Activated T-helper 9 cell treated with anti-CD3 and anti-CD28 coated beads, Interleukin-2, amount 50 U/mL, for 16 hours (primary cell): ENCODE results near the gene SCAF1.
"Not testable (repeated sequence)": the region's sequence is repeated elsewhere in the genome, so short reads cannot be mapped to it uniquely, and the experiment has no call there.

Experiments used
- DNase-seq: peaks from one replicate; pipeline ENCODE4 v3.0.0-alpha.2; 2020; ENCODE audit warnings: low read depth

Gene SCAF1

DNA sequence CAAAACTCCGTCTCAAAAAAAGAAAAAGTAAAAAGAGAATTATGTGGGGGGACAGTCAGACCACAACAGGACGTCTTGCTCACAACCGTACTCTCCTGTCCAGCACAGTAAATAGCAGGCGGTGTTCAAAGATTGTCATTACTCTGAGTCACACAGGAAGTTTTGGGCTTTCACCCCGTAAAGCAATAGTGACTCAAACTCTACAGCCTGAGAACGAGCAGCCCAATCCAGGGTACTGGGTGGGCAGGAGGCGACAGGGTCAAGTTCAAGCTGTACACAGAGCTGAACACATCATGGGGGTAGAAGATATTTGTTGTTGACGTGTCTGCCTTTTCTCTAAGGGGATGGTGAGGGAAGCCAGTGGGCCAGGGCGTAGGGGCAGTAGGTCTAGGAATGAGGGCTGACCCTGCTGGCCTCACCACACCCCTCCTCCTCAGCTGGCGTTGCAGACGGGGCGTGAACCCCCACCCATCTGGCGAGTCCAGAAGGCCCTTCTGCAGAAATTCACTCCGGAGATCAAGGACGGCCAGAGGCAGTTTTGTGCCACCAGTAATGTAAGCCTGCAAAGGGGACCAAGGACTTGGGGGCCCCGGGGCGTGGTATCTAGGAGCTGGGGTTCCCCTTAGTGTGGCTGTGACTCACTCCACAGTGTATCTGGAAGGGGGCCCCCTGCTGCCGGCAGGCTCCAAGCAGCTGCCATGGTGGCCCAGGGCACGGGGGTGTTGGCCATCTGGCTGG is 27.7 kb upstream of the SCAF1 start:
- DNase-seq = no peak

- DNase-seq = no peak
Observed at GRCh38 chr19:49615861-49616260, 26.1 kb upstream of the SCAF1 start.

GRCh38 chr19:49616532-49616931 is 25.5 kb upstream of the SCAF1 start:
- no peak for DNase-seq

GRCh38 chr19:49616945-49617344 is 25.1 kb upstream of the SCAF1 start:
- DNase-seq = no peak

DNA sequence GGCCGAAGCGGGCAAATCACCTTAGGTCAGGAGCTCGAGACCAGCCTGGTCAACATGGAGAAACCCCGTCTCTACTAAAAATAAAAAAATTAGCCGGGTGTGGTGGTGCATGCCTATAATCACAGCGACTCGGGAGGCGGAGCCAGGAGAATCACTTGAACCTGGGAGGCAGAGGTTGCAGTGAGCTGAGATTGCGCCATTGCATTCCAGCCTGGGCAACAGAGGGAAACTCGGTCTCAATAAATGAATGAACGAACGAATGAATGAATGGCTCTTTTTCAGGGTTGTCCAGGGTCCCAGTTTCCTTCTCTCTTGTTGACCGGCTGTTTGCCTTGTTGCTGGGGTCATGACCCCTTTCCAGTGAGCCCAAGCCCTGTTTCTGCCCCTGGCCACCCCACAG is 24.1 kb upstream of the SCAF1 start:
- DNase-seq = not testable (repeated sequence)

GRCh38 chr19:49624967-49625910 is 16.8 kb upstream of the SCAF1 start:
- no peak for DNase-seq

DNA sequence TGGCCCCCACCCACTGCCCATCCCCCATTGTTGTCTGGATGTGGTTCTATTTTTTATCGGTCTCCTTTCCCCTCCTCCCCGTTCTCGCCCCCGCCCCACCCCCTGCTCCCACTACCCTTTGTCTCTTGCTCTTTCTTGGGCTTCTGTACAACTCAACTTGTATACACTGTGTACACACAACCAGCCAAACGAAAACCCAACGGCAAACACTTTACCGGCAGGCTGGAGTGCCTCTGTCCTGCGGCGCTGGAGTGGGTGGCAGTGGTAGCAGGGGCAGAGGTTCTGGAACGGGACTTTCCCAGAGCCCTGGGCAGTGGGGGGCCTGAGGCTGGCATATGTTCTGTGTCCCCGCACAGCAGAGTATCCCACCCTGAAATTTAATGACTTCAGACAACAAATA is 15.8 kb upstream of the SCAF1 start:
- DNase-seq = no peak

- DNase-seq = no peak
Observed at GRCh38 chr19:49629659-49630058, 12.3 kb upstream of the SCAF1 start.

DNA sequence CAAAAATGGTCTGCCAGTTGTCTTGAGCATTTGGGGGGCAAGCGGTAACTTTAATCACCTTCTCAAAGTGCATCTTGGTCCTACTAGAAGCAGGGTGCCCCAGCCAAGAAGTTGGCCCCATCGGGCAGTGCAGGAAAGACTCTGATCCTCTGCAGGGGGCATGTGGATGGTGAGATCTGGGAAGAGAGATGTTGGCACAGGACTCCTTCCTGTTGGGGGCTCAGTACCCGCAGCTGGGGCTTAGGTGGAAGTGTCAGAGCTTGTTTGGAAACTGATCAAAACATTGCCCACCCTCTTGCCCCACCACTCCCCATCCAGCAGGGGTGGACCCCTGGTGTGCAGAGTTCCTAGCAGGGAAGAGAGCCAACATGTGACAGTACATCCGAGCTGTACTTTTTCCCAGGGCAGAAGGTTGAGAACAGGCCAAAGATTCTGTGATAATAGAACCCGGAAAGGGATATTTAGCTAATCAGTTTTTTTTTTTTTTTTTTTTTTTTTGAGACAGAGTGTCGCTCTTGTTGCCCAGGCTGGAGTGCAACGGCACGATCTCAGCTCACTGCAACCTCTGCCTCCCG is 10.9 kb upstream of the SCAF1 start:
- DNase-seq = no peak

GRCh38 chr19:49631610-49632192 is 10.3 kb upstream of the SCAF1 start:
- DNase-seq = no peak

DNA sequence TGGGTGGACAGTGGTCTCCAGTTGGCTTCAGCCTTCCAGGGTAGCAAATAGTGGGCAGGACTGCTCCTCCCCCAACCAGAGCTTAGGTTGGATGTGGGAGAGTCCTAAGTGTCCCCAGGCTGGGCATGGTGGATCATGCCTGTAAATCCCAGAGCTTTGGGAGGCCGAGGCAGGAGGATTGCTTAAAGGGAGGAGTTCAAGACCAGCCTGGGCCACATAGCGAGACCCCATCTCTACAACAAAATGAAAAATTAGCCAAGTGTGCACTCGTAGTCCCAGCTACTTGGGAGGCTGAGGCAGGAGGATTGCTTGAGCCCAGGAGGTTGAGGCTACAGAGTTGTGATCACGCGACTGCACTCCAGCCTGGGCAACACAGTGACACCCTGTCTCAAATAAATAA is 9.4 kb upstream of the SCAF1 start:
- no peak for DNase-seq

DNA sequence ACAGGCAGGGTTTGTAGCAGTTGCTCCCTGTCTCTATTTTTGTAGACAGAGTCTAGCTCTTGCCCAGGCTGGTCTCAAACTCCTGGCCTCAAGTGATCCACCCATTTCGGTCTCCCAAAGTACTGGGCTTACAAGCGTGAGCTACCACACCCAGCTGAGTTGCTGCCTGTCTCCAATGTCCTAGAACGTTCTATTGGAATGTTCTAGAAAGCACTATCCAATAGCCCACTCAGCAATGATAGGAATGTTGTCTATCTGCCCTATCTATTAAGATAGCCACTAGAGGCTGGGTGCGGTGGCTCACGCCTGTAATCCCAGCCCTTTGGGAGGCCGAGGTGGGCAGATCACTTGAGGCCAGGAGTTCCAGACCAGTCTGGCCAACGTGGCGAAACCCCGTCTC is 8.7 kb upstream of the SCAF1 start:
- DNase-seq = not testable (repeated sequence)

DNA sequence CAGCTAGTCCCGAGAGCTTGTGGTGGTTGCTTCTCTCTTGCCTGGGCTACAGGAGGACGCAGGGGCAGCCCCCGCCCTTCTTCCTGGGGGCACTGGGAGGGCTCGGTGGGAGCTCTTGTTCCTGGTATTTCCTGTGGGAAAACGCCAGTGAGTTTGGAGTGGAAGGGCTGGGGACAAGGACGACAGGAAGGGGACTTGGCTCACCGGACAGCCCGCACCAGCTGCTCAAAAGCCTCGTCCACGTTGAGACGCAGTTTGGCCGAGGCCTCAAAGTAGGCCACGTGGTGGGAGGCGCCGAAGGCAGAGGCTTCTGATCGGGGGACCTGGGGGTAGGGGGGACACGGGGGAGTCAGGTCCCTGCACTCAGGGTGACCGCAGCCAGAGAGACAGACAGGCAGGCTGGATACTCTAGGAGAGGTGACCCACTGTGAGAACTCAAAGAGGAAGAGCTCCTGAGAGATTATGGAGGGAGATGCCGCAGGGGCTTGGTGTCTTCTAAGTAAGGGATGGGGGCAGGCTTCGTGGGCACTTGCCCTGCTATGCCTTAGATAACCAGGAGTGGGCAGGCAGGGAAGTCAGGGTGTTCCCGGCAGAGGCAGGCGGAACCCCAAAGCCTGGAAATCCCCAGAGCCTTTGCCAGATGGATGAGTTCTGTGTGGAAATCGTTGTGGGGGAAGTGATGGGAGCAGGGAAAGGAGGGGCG is 6.3 kb upstream of the SCAF1 start:
- DNase-seq = no peak

DNA sequence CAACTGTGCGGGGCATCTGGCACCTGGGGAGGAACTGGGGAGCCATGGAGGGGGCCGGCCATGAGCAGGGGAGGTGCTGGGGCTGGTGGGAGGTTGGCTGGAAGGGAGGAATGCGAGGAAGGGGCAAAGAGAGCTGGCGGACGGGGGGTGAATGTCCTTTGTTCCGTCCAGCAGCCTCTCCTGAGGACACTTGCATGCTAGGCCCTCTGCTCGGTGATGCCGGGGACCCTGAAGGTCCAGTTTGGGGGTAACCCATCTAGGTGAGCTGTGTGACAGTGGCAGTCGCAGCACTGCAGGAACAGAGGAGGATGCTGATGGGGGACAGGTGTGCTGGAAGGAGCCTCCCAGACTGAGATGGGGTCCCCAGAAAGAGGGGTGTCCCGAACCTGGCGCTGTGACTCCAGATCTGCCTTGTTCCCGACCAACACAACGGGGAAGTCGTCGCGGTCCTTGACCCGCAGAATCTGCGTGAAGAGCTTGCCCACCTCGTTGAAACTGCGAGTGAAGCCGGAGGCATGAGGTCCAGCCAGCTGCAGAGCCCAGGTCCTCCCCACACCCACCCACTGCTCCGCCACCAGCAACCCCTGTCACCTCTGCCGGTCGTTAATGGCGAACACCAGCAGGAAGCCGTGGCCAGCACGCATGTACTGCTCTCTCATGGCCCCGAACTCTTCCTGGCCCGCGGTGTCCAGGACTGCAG is 5.6 kb upstream of the SCAF1 start:
- no peak for DNase-seq

DNA sequence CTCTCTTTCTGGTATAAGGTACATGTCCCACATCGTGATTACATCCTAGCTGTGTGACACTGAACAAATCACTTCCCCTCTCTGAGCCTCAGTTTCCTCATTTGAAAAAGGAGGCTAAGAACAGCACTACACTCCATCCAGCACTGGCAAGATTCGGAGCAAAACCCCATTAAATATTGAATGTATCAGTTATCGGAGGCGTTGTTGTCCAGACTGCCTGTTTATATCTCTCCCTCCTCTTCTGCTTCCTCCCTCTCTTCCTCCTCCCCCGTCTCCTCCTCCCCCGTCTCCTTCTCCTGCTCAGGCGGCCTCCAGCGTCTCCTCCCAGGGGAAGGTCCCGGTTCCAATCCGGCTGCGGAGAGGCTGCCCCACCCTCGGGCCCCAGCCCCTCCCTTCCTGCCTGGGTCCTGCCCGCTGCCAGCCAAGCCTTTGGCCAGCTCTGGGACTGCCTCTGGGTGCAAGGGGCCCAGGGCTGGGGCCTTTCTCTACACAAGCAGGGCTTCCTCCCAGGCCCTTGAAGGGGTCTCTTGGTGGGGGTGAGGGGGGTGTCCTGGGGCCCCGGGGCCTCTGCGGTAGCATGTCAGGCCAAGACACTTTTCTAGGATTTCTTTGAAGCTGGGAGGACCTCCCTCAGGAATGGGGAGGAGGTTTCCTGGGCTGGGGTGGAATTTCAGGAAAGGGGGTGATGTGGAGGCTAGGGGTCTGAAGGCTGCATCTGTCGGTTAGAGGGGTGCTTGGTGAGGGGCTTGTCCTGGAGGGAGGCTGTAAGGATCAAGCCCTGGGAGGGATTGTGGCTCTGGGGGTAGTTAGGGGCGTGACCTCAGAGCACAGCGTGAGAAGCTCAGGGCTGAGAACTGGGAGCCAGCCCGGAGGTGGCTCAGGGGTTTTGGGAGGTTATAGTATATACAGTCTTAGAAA is 3.9 kb upstream of the SCAF1 start:
- DNase-seq = no peak

GRCh38 chr19:49639401-49640112 is 2.5 kb upstream of the SCAF1 start:
- no peak for DNase-seq

DNA sequence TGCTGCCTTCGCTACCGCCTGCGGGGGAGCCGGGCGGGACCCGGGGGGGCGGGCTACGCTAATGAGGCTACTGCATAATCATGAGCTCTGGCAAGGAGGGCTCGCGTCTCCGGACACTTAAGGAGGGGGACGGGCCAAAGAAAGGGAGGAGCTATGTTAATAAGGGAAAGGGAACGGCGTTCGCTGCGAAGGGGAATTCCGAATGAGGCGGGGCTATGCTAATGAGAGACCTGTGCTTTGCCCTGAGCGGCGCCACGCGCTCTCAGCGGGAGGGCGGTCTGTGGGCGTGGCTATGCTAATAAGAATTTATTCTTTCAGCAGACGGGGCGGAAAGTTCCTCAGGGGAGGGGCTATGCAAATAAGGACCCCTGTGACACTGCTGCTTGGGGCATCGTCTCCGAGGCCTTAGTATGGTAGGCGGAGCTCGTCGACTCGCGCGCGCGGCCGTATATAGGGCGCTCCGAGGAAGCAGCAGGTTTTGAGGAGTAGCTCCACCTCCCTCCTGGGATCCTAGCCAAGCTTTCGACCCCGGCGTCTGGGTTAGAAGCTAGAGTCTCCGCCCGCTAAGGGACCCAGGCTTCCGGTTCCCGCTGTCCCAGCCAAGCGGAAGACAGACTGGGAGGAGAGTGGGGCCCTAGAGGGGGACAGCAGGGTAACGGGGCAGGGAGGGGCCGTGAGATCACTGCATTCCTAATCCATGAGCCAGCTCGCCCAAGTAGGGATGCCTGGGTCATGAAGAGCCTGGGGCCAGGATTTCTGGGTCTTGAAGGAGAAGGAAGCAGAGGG is 1.7 kb upstream of the SCAF1 start, which contains the start of gene RRAS:
Gene RRAS (minus strand): TSS at position 31 of the 786 bp plus-strand sequence. CDS start 45 bp downstream, outside the sequence.
- peak; percentile 99 for DNase-seq

GRCh38 chr19:49642492-49643035 is 555 bp downstream of the SCAF1 start:
- DNase-seq = no peak
